HL-60 (cell line): ENCODE results near the gene SCUBE2.

Source experiments
- DNase-seq, 2 experiments: peaks; one replicate each; pipeline ENCODE4 v3.0.0-alpha.2; 2010 to 2020; ENCODE audit warnings: low read depth in 1 of 2, low spot score in 1 of 2
- H3K27ac ChIP-seq: fragments of 250-450 bp; sonication (Bioruptor Pico); replicated peaks from 2 replicates; pipeline ENCODE4 v1.5.1; 2020; ENCODE audit warnings: mild to moderate bottlenecking, moderate library complexity
- H3K27me3 ChIP-seq: fragments of 250-450 bp; sonication (Bioruptor Pico); 2 replicates; pipeline ENCODE4 v1.5.1; 2021; ENCODE audit warnings: mild to moderate bottlenecking, moderate library complexity; ENCODE audit not compliant: insufficient read depth, poor library complexity, severe bottlenecking
- H3K4me3 ChIP-seq: replicated peaks from 2 replicates; pipeline ENCODE4 v1.5.1; 2011; ENCODE audit warnings: mild to moderate bottlenecking, control low read depth, low read length; ENCODE audit not compliant: insufficient read depth
- CTCF ChIP-seq: IDR thresholded peaks from one replicate; pipeline ENCODE4 v1.5.1; 2011; ENCODE audit warnings: low read length, control low read depth, inconsistent platforms; ENCODE audit not compliant: insufficient read depth
- GABPA ChIP-seq: IDR thresholded peaks from 2 replicates; pipeline ENCODE4 v1.6.1; 2012; ENCODE audit warnings: low read depth
- POLR2AphosphoS5 ChIP-seq: IDR thresholded peaks from 2 replicates; pipeline ENCODE4 v1.6.1; 2012; ENCODE audit warnings: low read depth
- REST ChIP-seq: IDR thresholded peaks from 2 replicates; pipeline ENCODE4 v1.6.1; 2012; ENCODE audit warnings: low read depth; ENCODE audit not compliant: insufficient replicate concordance
- SPI1 ChIP-seq: IDR thresholded peaks from 2 replicates; pipeline ENCODE4 v1.6.1; 2012; ENCODE audit warnings: low read depth, mild to moderate bottlenecking, borderline replicate concordance
- long read RNA-seq: library from polyadenylated mRNA; unstranded; transcript quantifications from one replicate; pipeline ENCODE4 v2.0.0, GENCODE V29; 2020

The SCUBE2 gene
- long read RNA-seq: 0 reads

GRCh38 chr11:9091044-9091922 is at the start of gene SCUBE2:
Gene SCUBE2, minus strand, starts transcription at chr11:9091599. Its CDS starts 71 bp downstream, at chr11:9091528.
- Histone ChIP-seq H3K27me3 (peaks cover 34% of the 10 kb centered on the region), H3K4me3 (peak within 1 kb of the TSS; percentile 22), H3K27ac (no peak within 1 kb of the TSS)
- DNase-seq: no peak
- no peak for TF ChIP-seq GABPA
- TF ChIP-seq REST: no peak
- no peak for TF ChIP-seq SPI1
- no peak for TF ChIP-seq POLR2AphosphoS5
- no peak for TF ChIP-seq CTCF

DNA sequence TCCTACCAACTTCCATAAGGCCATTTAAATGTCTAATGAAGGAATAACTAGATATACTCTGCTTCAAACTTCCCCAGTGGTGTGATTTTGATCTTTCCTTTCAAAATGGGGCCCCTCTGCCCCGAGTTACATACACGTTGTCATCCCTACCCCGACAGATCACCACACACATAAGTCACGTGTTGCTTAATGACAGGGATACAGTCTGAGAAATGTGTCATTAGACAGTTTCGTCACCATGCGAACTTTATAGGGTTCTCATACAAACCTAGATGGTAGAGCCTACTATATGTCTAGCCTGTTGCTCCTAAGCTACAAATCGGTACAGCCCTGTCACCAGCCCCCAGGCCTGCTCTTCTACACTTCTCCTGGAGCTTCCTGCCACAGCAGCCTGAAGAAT is 49.8 kb upstream of the SCUBE2 start:
- TF ChIP-seq SPI1: no peak
- TF ChIP-seq CTCF: no peak
- no peak for TF ChIP-seq POLR2AphosphoS5
- no peak for TF ChIP-seq REST
- TF ChIP-seq GABPA: no peak
- Histone ChIP-seq H3K27me3 (no peaks in the 10 kb centered on the region), H3K4me3 (no peak overlapping the region), H3K27ac (no peak overlapping the region)
- DNase-seq: no peak

GRCh38 chr11:9139628-9140357 is 48.4 kb upstream of the SCUBE2 start:
- Histone ChIP-seq H3K4me3 (no peak overlapping the region), H3K27ac (no peak overlapping the region), H3K27me3 (no peaks in the 10 kb centered on the region)
- TF ChIP-seq SPI1 (no peak), POLR2AphosphoS5 (no peak), CTCF (no peak), GABPA (no peak), REST (no peak)
- no peak for DNase-seq
